ENCODE data around the gene PDZD7. TPM values are rescaled to one million over a fixed set of nuclear protein-coding genes. Genes with fewer than 3 reads are reported as not detected.

Gene PDZD7
- polyA plus RNA-seq, 1 of the 3 experiments (the other 2 are of a cell fraction) = 1.9 TPM

GRCh38 chr10:101010329-101010728 is 20.6 kb downstream of the PDZD7 start:
- no peak overlapping the region for H2AFZ ChIP-seq (ENCODE audit: low read depth)
- no peaks in the 10 kb centered on the region for H3K9me3 ChIP-seq
- TF ChIP-seq USF2 (IDR thresholded peaks at IDR 0.05; ENCODE audit: borderline replicate concordance, low read depth, low read length) (no peak), EP300 (IDR thresholded peaks at IDR 0.05; ENCODE audit: borderline replicate concordance in 1 of 2, low read depth in 1 of 2, low read length in 1 of 2) (no peak), ZBTB33 (IDR thresholded peaks at IDR 0.05; ENCODE audit: borderline replicate concordance, low read depth) (no peak), IRF3 (IDR thresholded peaks at IDR 0.05; ENCODE audit: low read depth, low read length) (no peak), EZH2phosphoT487 (IDR thresholded peaks at IDR 0.05; ENCODE audit: borderline replicate concordance, low read depth) (no peak), FOXM1 (IDR thresholded peaks at IDR 0.05; ENCODE audit: low read depth) (no peak), NFIC (IDR thresholded peaks at IDR 0.05; ENCODE audit: borderline replicate concordance) (no peak), PBX3 (IDR thresholded peaks at IDR 0.05) (no peak), USF1 (IDR thresholded peaks at IDR 0.05; ENCODE audit: borderline replicate concordance, low read depth) (no peak), NRF1 (IDR thresholded peaks at IDR 0.05; ENCODE audit: low read depth, low read length) (no peak), POLR2AphosphoS5 (IDR thresholded peaks at IDR 0.05; ENCODE audit: low read depth, low read length) (no peak), MXI1 (IDR thresholded peaks at IDR 0.05; ENCODE audit: low read depth, low read length) (no peak)
- ChIA-PET CTCF (interaction anchor here (0.6 to 7.6 kb wide), 8 partner anchors 8 to 448 kb away, joined by 3 to 132 read pairs (median 5); partner anchors contain the start of genes LZTS2, PDZD7 and SFXN3), POLR2A (no interaction called here)
- H3K9me2 ChIP-seq = no peaks in the 10 kb centered on the region
- H3K9ac ChIP-seq = no peak overlapping the region
- no peaks in the 10 kb centered on the region for H3K27me3 ChIP-seq (ENCODE audit: insufficient read depth)
- no peak overlapping the region for H3K27ac ChIP-seq (ENCODE audit: low read depth in 2 of 2, low read length in 1 of 2)
- peaks cover 22% of the 10 kb centered on the region for H3F3A ChIP-seq (replicated peaks; ENCODE audit: insufficient read depth)
- peaks cover 8 to 21% of the 10 kb centered on the region in 2 experiments for H3K36me3 ChIP-seq (replicated peaks in 1 of 2; ENCODE audit: control insufficient read depth in 1 of 2, insufficient read depth in 2 of 2, low read length in 1 of 2)
- H4K20me1 ChIP-seq (ENCODE audit: insufficient read depth) = 0 out of 2 replicates have a peak, but pooled peaks cover under 1% of the 10 kb centered on the region
- H3K4me3 ChIP-seq (ENCODE audit: low read depth in 2 of 2, low read length in 1 of 2) = no peak overlapping the region
- H3K4me1 ChIP-seq (ENCODE audit: control insufficient read depth in 1 of 2, insufficient read depth in 2 of 2, low read depth in 1 of 2, low read length in 1 of 2) = peaks cover 12 to 33% of the 10 kb centered on the region in 2 experiments; a peak in 3 of 4 replicates
- 94% methylated on average over 3 of the region's 22 CpGs for WGBS (ENCODE audit: low lambda C conversion rate)
- DNase-seq = no peak
- no peaks in the 10 kb centered on the region for H3K79me2 ChIP-seq (ENCODE audit: insufficient read depth)
- H3K4me2 ChIP-seq = no peak overlapping the region
